WTC11 (cell line): ENCODE measurements around the gene PISD. TPM values are rescaled to one million over a fixed set of nuclear protein-coding genes. Genes with fewer than 3 reads are reported as not detected.
A peak's percentile ranks its signal among the peaks of the same experiment; 100 is the strongest.

Source experiments
- ATAC-seq: fragments of 200-7000 bp; cut with Tn5 transposase; 2 replicates; pipeline ENCODE4 v1.10.0; 2021; ENCODE audit warnings: mild to moderate bottlenecking, moderate library complexity
- CTCF ChIA-PET: fragments of 300-600 bp; sonication (Branson Sonifier 250); formaldehyde crosslinking; loops from one replicate; lab custom pipeline; 2021; ENCODE audit warnings: antibody characterized with exemption; lab: Charles Lee
- POLR2A ChIA-PET: fragments of 350-600 bp; sonication (Branson Sonifier 250); formaldehyde crosslinking; loops from one replicate; lab custom pipeline; 2021; ENCODE audit warnings: antibody characterized with exemption; lab: Charles Lee
- DNase-seq: peaks from one replicate; pipeline ENCODE4 v3.0.0; 2021; ENCODE audit warnings: low spot score
- H3K27ac Mint-ChIP-seq: 2 replicates; pipeline ENCODE4 v1.8.0; 2021; ENCODE audit warnings: mixed read lengths
- H3K27me3 Mint-ChIP-seq: 2 replicates; pipeline ENCODE4 v1.8.0; 2021; ENCODE audit warnings: low read depth, mild to moderate bottlenecking, moderate library complexity, mixed read lengths
- H3K36me3 Mint-ChIP-seq: 2 replicates; pipeline ENCODE4 v1.8.0; 2021; ENCODE audit warnings: mixed read lengths
- H3K4me1 Mint-ChIP-seq: 2 replicates; pipeline ENCODE4 v1.8.0; 2022; ENCODE audit warnings: mixed read lengths
- H3K4me3 Mint-ChIP-seq: 2 replicates; pipeline ENCODE4 v1.8.0; 2021; ENCODE audit warnings: mild to moderate bottlenecking, moderate library complexity, mixed read lengths
- H3K9me3 Mint-ChIP-seq: 2 replicates; pipeline ENCODE4 v1.8.0; 2021; ENCODE audit warnings: mixed read lengths
- AR ChIP-seq: fragments of 250-450 bp; sonication (Bioruptor Pico); IDR thresholded peaks from 2 replicates; pipeline ENCODE4 v1.9.0; 2021; ENCODE audit warnings: mild to moderate bottlenecking
- CREM ChIP-seq: sonication (generic); formaldehyde crosslinking; IDR thresholded peaks from 2 replicates; pipeline ENCODE4 v1.8.1; 2022; ENCODE audit warnings: mild to moderate bottlenecking, missing genetic modification reagents, moderate library complexity
- E2F5 ChIP-seq: sonication (generic); formaldehyde crosslinking; IDR thresholded peaks from 2 replicates; pipeline ENCODE4 v1.8.1; 2022; ENCODE audit warnings: mild to moderate bottlenecking, moderate library complexity, missing genetic modification reagents
- ELF4 ChIP-seq: sonication (generic); formaldehyde crosslinking; IDR thresholded peaks from 2 replicates; pipeline ENCODE4 v1.8.1; 2022; ENCODE audit warnings: low read depth, mild to moderate bottlenecking, moderate library complexity, missing genetic modification reagents
- FOXJ3 ChIP-seq: sonication (generic); formaldehyde crosslinking; IDR thresholded peaks from 2 replicates; pipeline ENCODE4 v1.9.0; 2021; ENCODE audit warnings: missing genetic modification reagents, mild to moderate bottlenecking, borderline replicate concordance
- FOXP4 ChIP-seq: sonication (generic); formaldehyde crosslinking; IDR thresholded peaks from 2 replicates; pipeline ENCODE4 v1.8.0; 2022; ENCODE audit warnings: mild to moderate bottlenecking, missing genetic modification reagents
- GABPB1 ChIP-seq: sonication (generic); formaldehyde crosslinking; IDR thresholded peaks from 2 replicates; pipeline ENCODE4 v1.8.1; 2023; ENCODE audit warnings: mild to moderate bottlenecking, missing genetic modification reagents
- HMGA2 ChIP-seq: fragments of 250-450 bp; sonication (Bioruptor Pico); IDR thresholded peaks from 2 replicates; pipeline ENCODE4 v1.4.0; 2021; ENCODE audit warnings: mild to moderate bottlenecking, moderate library complexity
- MYBL2 ChIP-seq: sonication (generic); formaldehyde crosslinking; IDR thresholded peaks from 2 replicates; pipeline ENCODE4 v1.8.1; 2023; ENCODE audit warnings: mild to moderate bottlenecking, moderate library complexity, missing genetic modification reagents
- NR3C1 ChIP-seq: sonication (generic); formaldehyde crosslinking; conservative IDR thresholded peaks from 2 replicates; pipeline ENCODE4 v1.8.1; 2023; ENCODE audit warnings: low read depth, mild to moderate bottlenecking, missing genetic modification reagents
- RELA ChIP-seq: sonication (generic); formaldehyde crosslinking; IDR thresholded peaks from 2 replicates; pipeline ENCODE4 v1.8.1; 2022; ENCODE audit warnings: missing genetic modification reagents, mild to moderate bottlenecking, borderline replicate concordance
- RORB ChIP-seq: fragments of 250-450 bp; sonication (Bioruptor Pico); IDR thresholded peaks from 2 replicates; pipeline ENCODE4 v1.9.0; 2021; ENCODE audit warnings: mild to moderate bottlenecking
- SMAD3 ChIP-seq: sonication (generic); formaldehyde crosslinking; IDR thresholded peaks from 2 replicates; pipeline ENCODE4 v1.8.0; 2022; ENCODE audit warnings: missing genetic modification reagents, mild to moderate bottlenecking, borderline replicate concordance
- ZNF138 ChIP-seq: sonication (generic); formaldehyde crosslinking; conservative IDR thresholded peaks from 2 replicates; pipeline ENCODE4 v1.8.1; 2022; ENCODE audit warnings: mild to moderate bottlenecking, moderate library complexity, missing genetic modification reagents
- ZNF263 ChIP-seq: sonication (generic); formaldehyde crosslinking; IDR thresholded peaks from 2 replicates; pipeline ENCODE4 v1.8.1; 2022; ENCODE audit warnings: low read depth, mild to moderate bottlenecking, moderate library complexity, missing genetic modification reagents
- ZNF281 ChIP-seq: sonication (generic); formaldehyde crosslinking; IDR thresholded peaks from 2 replicates; pipeline ENCODE4 v1.8.0; 2023; ENCODE audit warnings: mild to moderate bottlenecking, missing genetic modification reagents
- ZNF396 ChIP-seq: fragments of 250-450 bp; sonication (Bioruptor Pico); IDR thresholded peaks from 2 replicates; pipeline ENCODE4 v1.8.0; 2021; ENCODE audit warnings: mild to moderate bottlenecking, moderate library complexity, borderline replicate concordance
- total RNA-seq: library from RNA; stranded (reverse); gene quantifications from 3 replicates; pipeline ENCODE4 v1.2.3, GENCODE V29; 2021

The PISD gene
- total RNA-seq, 1 experiment from 2014 or later: 55.7 TPM

- Mint-ChIP-seq H3K4me3 (no peak overlapping the region), H3K27ac (no peak overlapping the region), H3K9me3 (no peaks in the 10 kb centered on the region), H3K36me3 (peaks cover 33% of the 10 kb centered on the region), H3K4me1 (peaks cover 15% of the 10 kb centered on the region), H3K27me3 (no peaks in the 10 kb centered on the region)
- ChIA-PET POLR2A (no interaction called here), CTCF (no interaction called here)
- ATAC-seq (no peak), DNase-seq (no peak)
- TF ChIP-seq ZNF263 (CRISPR knock-in tag) (no peak), ZNF281 (CRISPR knock-in tag) (no peak), ELF4 (CRISPR knock-in tag) (no peak), FOXJ3 (CRISPR knock-in tag) (no peak), E2F5 (CRISPR knock-in tag) (no peak), RELA (CRISPR knock-in tag) (no peak), ZNF396 (CRISPR knock-in tag) (no peak), ZNF138 (no peak), NR3C1 (CRISPR knock-in tag) (no peak), RORB (CRISPR knock-in tag) (no peak)
These were observed 10.4 kb downstream of the PISD start for GRCh38 chr22:31651664-31652063.

- POLR2A ChIA-PET: interaction anchor here (0.7 kb wide), 1 partner anchor 162 kb away, joined by 6 read pairs; no protein-coding TSS in a partner anchor
- H3K9me3 Mint-ChIP-seq: no peaks in the 10 kb centered on the region
- H3K27ac Mint-ChIP-seq: no peak overlapping the region; the same call in 1 of the 2 replicates
- ATAC-seq (no peak), DNase-seq (no peak)
- CTCF ChIA-PET: interaction anchor here (1.1 to 1.3 kb wide), 2 partner anchors 12 to 15 kb away, joined by 4 to 5 read pairs; partner anchors contain the start of gene PISD
- H3K36me3 Mint-ChIP-seq: peaks cover 38% of the 10 kb centered on the region
- no peaks in the 10 kb centered on the region for H3K27me3 Mint-ChIP-seq
- TF ChIP-seq MYBL2: no peak
- no peak for TF ChIP-seq NR3C1 (CRISPR knock-in tag)
- TF ChIP-seq GABPB1 (CRISPR knock-in tag): 0 out of 2 replicates have a peak, but pooled peaks have one; percentile 42
- no peak for TF ChIP-seq HMGA2 (CRISPR knock-in tag)
- no peak for TF ChIP-seq AR (CRISPR knock-in tag)
- TF ChIP-seq CREM (CRISPR knock-in tag): no peak
- TF ChIP-seq SMAD3: no peak
- TF ChIP-seq FOXP4 (CRISPR knock-in tag): no peak
- H3K4me3 Mint-ChIP-seq: no peak overlapping the region
- H3K4me1 Mint-ChIP-seq: peaks cover 15% of the 10 kb centered on the region
These were observed 11.6 kb downstream of the PISD start for GRCh38 chr22:31650391-31650790.
